GM18526 (cell line): ENCODE results near the gene WBP2NL.

ENCODE experiments used
- POLR2A ChIP-seq: IDR thresholded peaks from 3 replicates; pipeline ENCODE4 v1.6.1; 2011; ENCODE audit not compliant: insufficient read length; ENCODE audit errors: extremely low read depth

The WBP2NL gene, protein sequence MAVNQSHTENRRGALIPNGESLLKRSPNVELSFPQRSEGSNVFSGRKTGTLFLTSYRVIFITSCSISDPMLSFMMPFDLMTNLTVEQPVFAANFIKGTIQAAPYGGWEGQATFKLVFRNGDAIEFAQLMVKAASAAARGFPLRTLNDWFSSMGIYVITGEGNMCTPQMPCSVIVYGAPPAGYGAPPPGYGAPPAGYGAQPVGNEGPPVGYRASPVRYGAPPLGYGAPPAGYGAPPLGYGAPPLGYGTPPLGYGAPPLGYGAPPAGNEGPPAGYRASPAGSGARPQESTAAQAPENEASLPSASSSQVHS

DNA sequence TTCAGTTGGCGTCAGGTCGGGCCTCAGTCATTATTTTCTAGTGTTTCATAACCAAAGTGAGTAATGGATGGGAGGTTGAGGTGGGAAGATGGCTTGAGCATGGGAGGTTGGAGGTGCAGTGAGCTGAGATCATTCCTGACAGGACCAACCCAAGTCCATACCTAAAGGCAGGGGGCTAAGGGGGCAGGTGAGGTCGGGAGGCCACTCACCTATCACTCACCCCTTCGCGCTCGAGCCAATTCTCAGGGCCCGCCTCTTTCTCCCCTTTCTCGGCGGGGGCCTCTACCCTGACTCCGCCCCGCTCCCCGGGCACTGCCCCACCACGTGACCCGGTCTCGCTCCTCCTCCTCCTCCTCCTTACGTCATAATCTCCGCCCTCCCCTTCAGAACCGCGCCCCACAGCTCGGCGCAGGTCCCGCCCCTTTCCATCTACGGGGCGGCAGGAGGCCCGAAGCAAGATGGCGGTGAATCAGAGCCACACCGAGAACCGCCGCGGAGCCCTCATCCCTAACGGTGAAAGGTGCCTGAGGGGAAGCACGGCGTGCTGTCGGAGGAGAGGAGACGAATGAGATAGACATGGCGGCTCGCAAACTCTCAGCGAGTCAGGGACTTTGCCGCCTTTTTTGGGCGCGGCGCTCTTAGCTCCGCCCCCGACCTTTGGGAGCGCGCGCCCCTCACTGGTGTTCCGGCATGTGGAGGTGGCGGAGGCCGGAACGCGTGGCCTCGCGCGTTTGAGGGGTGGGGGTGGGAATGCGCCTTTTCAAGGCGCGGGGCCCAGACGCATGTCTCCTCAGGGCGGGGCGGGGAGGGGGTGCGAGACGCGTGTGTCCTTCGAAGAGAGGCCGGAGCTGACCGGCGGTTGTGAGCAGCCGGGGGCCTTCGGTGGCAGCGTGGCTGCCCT, at the start of gene WBP2NL:
Gene WBP2NL (plus strand): TSS at position 428 of the 901 bp plus-strand sequence. CDS start 31 bp downstream, at position 459.
- TF ChIP-seq POLR2A: peak; percentile 62

DNA sequence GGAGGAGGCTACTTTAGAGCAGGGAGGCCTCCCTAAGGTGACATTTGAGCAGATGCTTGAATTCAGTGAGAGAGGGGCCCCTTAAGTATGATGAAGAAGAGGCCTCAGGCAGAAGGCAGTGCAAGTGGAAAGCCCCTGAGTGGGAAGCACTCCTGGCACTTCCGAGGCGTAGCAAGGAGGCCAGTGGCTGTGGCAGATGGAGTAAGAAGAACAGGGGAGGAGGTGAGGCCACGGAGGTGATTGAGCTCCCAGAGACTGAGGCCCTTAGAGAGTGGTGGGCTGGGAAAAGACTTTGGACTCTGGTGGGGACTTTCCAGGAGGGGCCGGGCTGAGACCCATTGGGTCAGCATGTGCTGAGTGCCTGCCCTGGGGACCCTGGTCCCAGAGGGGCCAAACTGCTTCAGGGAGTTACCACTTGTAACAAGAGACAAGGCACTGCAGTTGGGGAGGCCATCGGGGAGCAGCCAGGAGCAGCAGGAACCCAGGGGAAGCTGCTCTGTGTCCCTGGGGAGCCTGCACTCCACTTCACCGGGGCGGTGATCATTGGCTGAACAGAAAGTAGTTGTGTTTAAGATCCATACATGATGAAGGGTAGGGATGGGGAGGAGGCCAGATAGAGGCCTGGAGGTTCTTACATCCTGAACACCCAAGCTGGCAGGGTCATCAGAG, 49.2 kb upstream of the WBP2NL start:
- TF ChIP-seq POLR2A: no peak

DNA sequence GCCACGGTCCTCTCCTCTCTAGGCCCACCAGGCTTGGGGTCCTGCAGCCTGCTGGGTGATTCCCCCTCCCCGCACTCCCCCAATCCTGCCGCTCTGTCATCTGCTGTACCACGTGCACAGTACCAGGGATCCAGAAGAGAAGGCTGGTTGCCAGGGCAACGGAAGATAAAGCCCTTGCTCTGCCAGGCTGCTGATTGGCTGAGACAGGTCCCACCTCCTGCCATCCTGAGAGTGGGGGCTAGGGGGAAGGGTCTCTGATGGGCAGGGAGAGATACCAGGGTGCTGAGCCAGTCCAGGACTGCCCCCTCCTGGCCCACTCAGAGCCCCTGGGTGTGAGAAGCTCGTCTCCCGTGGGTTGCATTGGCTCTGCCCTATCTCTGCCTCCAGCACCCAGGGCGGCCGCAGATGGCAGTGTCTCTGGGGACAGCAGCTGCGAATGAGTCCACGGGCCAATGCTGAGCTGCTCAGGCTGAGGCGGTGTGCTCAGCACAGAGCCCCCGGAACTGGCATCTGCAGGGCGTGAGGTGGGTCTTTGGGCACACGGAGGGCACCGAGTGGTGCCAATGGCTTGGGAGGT, 46.6 kb upstream of the WBP2NL start, which contains the start of gene SMIM45:
Gene SMIM45 (plus strand): TSS at position 253 of the 577 bp plus-strand sequence.
- TF ChIP-seq POLR2A: no peak

DNA sequence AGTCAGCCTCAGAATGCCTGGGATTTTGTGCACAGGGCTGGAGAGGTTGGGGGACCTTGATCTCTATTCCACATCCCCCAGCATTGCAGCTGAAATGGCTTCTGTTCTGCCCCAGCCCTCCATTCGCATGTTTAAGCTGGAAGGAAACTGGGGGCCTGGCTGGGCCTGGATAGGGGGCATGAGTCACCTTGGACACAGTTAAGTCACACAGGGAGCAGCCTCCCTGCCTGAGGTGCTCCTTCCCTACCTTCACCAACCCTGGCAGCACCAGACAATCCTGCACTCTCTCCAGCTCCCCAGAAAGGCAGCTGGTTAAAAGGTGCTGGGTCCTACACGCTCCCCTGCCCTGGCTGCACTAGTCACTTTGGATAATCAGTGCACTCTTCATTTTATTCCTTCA, 45.9 kb upstream of the WBP2NL start:
- TF ChIP-seq POLR2A: no peak

DNA sequence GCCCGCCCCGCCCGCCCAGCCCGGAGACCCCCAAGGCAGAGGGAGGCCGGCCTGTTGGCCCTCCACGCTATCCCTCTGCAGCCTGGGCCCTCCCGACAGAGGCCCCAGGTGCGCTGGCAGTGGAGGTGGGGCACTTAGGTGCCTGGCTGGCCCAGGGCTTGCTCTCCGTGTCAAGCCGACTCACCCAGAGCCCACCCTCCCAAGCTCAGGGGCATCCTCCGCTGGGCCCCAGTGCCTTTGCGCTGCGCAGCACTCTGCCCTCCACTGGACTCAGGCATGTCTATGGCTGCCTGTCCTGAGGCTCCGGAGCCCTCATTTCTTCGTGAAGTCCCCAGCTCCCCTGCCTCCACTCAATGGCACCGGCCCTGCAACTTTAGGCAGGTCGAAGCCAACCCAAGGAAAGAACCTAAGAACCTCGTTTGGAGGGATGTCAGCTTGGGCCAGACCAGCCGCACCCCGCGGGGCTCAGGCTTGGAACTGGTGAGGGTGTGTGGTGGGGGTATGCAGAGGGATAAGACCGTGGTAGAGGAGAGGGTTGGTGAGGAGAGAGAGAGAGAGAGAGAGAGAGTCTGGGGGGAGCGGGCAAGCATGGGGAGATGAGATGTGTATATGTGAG, 40.5 kb upstream of the WBP2NL start:
- no peak for TF ChIP-seq POLR2A

DNA sequence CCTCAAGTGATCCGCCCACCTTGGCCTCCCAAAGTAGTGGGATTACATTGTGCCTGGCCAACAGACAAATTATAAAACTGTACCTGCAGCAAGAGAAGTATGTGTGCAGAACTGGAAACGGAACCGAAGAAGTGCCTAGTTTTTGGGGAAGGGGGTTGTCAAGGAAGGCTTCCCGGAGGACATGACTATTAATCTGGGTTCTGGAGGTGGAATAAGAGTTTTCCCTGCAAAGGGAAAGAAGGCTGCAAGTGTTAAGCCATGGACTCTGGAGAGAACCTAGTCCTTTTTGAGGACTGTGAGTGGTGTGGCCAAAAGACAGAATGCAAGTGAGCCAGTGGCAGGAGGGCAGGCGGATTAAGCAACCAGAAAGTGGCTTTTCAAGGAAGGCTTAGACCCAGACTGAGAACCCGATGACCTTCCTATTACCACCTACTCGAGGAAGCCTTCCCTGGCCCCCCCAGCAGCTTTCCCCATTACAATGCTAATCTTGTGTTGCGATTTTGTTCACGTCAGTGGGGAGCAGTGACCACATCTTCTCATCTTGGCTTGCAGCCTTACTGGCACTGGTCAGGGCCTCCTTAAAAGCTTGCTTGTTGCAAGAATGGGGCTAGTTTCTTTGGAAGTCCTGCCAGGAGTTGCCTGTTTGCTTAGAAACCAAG, 35.0 kb upstream of the WBP2NL start:
- TF ChIP-seq POLR2A: no peak

DNA sequence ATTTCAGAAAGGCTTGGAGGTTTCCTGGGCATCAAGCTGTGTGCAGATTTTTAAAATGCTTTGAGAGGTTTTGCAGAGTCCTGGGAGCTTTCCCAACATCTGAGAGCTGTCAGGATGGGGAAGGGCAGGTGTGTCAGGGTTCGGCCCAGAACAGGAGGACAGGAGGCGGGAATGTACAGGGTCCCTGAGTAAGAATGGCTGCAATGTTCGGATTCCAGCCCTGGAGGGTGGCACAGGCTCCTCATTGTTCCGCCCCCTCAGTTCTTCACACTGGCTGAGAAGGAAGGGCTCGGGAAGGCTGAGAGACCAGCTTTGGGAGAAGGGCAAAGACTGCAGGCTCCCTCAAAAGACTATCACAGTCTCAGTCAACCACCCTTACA, 34.5 kb upstream of the WBP2NL start:
- TF ChIP-seq POLR2A: no peak

DNA sequence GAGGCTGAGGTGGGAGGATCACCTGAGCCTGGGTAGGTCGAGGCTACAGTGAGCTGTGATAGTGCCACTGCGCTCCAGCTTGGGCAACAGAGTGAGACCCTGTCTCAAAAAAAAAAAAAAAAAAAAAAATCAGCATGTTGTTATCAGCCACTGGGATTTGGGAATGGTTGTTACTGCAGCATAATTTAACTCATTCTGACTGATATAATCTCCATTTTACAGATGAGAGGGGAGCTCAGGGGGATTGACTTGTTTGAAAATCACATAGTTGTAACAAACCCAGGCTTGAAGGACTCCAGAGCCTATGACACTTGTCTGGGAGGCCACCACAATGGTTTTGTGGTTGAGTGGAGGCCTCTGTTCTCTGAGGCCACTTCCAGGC, 32.4 kb upstream of the WBP2NL start:
- no peak for TF ChIP-seq POLR2A

DNA sequence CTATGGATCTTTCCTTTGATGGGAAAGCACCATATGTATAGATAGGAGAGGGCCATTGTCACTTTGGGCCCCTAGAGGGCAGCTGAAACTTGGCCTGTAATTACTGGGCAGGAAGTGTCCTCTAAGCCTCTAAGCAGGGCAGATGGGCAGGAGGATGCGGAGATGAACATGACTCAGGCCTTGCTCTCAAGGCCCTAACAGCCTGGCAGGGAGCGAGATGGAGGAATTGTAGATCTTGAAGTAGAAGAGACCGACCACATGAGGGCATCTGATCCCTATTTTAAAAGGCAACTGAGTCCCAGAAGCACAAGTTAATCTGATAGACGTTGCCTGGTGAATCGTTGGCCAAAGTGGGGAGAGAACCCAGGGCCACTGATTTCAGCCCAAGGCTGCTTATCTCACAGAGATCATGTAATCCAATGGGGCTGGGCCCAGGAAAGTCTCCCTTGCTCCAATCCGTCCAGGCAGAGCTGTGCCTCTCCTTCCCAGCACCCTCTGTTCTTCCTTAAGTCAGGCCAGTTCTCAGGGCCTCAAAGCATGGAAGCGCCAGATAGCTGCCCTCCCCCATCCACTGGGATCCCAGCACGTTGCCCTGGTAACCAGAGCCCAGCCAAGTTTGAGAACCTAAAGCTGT, 31.9 kb upstream of the WBP2NL start:
- TF ChIP-seq POLR2A: no peak

DNA sequence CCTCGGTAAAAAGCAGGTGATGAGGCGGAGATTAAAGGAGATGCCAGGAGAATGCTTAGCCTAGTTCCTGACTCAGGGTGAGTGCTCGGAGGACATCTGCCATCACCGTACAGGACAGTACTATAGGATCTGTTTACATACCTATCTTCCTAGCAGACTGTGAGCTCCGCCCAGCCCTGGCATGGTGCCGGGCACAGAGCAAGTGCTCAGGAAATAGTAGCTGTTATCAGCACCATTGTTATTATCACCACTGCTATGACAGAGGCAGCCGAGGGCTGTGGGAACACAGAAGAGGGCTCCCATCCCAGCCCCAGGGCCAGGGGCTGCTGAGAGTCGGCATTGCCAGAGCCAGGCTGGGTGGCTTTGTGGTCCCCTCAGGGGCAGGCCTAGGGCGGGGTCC, 30.0 kb upstream of the WBP2NL start:
- no peak for TF ChIP-seq POLR2A

DNA sequence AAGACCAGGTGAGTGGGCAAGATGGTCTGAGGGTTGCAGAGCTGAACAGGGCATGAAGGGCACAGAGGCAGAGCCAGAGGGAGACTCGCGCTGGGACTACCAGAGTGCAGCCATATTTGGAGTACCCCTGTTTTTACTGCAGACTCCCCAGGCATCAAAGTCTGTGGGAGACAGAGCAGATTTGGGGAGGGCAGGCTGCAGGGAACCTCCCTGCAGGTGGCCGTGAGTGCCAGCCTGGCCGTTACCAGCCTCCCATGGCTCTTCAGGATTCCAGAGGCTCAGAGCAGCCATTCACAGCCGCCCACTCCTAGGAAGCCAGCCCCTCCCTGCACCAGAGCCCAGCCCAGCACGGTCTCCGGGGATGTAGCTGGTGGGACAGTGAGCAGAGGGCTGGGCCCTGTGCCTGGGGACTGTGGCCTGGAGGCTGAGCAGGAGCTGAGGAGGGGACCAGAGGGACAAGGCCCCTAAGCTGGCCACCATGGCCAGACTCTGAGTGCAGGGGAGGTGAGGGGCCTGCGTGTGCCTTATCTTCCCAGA, 29.4 kb upstream of the WBP2NL start, which contains the start of gene SEPTIN3:
Gene SEPTIN3 (plus strand): TSS at position 334 of the 537 bp plus-strand sequence. CDS start 2,050 bp downstream, outside the sequence.
- TF ChIP-seq POLR2A: no peak

DNA sequence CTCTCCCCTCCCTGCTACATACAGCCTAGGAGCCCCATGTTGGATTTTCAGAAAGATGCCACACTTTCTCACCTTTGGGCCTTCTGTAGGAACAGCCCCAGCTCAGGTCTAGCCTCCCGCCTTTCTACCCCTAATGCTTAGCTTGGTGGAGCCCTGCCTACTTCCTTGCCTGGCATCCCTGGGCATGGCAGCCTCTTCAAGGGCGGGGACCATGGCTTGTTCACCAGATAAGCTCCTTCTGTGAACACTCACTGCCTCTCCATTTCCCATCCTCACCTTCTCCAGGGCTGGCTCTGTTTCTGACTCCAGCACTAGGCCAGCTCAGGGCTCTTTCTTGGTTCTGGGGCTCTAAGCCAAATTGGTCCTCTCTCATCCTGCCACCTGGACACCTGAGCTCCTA, 28.0 kb upstream of the WBP2NL start:
- TF ChIP-seq POLR2A: no peak

DNA sequence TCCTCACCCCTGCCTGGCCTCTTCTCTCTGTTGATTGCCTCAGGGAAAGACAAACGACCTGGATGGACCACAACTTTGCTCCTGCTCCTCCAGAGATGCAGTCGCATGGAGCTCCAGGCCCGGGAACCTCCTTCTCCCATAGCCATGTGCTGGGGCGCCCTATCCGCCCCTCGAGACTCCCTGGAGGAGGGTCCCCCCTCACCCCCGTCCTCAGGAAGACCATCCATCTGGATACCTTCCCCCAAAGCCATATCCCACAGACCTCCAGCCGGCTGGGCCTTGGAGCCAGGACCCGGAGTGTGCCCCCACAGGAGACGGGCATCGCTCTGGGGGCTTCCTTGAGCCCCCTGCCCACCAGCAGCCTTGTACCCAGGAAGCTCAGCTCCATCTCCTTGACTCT, 27.2 kb upstream of the WBP2NL start:
- no peak for TF ChIP-seq POLR2A
